ENCODE measurements around the gene QSER1. TPM values are rescaled to one million over a fixed set of nuclear protein-coding genes. Genes with fewer than 3 reads are reported as not detected.
"Not testable (repeated sequence)": the region's sequence is repeated elsewhere in the genome, so short reads cannot be mapped to it uniquely, and the experiment has no call there.

Gene QSER1
- total RNA-seq, 4 donors from 2014 or later = 35.5 to 59.9 (median 42.6) TPM

- Histone ChIP-seq H3K27me3 (no peaks in the 10 kb centered on the region), H3K4me1 (no peaks in the 10 kb centered on the region), H3K4me3 (replicated peaks in 1 of 3) (no peak overlapping the region), H3K9me3 (no peaks in the 10 kb centered on the region), H3K36me3 (no peaks in the 10 kb centered on the region), H3K27ac (no peak overlapping the region)
- TF ChIP-seq CTCF (IDR thresholded peaks at IDR 0.05) = peak in 2 of 6 experiments; percentile 16 to 38
- no peak for TF ChIP-seq POLR2A (IDR thresholded peaks at IDR 0.05)
- WGBS, 2 donors = 72 to 85% methylated on average over 3 of the region's 3 CpGs
- no peak for DNase-seq
- intact Hi-C loops (cut with DNase I) = no loop called here
These were observed 7.7 kb upstream of the QSER1 start for GRCh38 chr11:32884770-32885384.

DNA sequence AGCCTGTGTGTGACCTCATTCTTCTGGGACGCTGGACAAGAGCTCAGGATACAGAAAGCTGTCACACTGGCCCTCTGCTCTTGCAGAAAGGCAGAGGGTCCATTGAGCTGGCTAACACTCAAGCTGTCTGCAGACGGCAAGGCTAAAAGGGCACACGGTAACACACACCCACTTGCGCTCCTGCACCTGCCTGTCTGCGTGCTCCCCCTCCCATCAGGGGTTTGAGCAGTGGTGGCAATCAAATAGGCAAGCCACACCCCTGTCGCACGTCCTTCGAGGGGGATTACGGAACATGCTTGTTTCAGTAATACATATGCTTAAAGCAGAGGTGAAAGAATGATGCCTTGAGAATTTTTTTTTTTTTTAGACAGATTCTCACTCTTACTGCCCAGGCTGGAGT lies 7.1 kb upstream of the QSER1 start:
- H3K27ac ChIP-seq = no peak overlapping the region
- no peaks in the 10 kb centered on the region for H3K36me3 ChIP-seq
- no peak for DNase-seq
- H3K4me3 ChIP-seq (replicated peaks in 1 of 3) = no peak overlapping the region
- intact Hi-C loops (cut with DNase I) = no loop called here
- H3K4me1 ChIP-seq = no peaks in the 10 kb centered on the region
- TF ChIP-seq POLR2A (IDR thresholded peaks at IDR 0.05) = no peak
- TF ChIP-seq CTCF (IDR thresholded peaks at IDR 0.05) = no peak
- 87 to 93% methylated on average over 9 of the region's 9 CpGs for WGBS, 2 donors
- H3K9me3 ChIP-seq = no peaks in the 10 kb centered on the region
- no peaks in the 10 kb centered on the region for H3K27me3 ChIP-seq

DNA sequence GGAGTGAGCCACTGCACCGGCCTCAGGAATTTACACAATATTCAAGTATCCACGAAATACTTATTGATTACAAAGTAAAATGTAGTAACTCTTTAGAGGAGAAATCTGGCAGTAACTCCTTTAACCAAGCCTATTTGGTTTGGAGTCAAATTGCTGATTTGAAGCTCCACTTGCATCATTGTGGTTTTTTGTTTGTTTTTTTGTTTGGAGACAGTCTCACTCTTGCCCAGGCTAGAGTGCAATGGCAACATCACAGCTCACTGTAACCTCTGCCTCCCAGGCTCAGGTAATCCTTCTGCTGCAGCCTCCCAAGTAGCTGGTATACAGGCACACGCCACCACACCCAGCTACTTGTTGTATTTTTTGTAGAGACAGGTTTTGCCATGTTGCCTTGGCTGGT lies 6.4 kb upstream of the QSER1 start:
- no peak for TF ChIP-seq CTCF (IDR thresholded peaks at IDR 0.05)
- TF ChIP-seq POLR2A (IDR thresholded peaks at IDR 0.05) = no peak
- H3K9me3 ChIP-seq = no peaks in the 10 kb centered on the region
- H3K27ac ChIP-seq = no peak overlapping the region
- no peaks in the 10 kb centered on the region for H3K36me3 ChIP-seq
- intact Hi-C loops (cut with DNase I) = loop anchor here (2.0 kb wide), 1 partner anchor 49 kb away; no protein-coding TSS in a partner anchor
- no peak overlapping the region for H3K4me3 ChIP-seq (replicated peaks in 1 of 3)
- WGBS, 2 donors = 90 to 93% methylated on average over 3 of the region's 3 CpGs
- no peaks in the 10 kb centered on the region for H3K4me1 ChIP-seq
- no peak for DNase-seq
- H3K27me3 ChIP-seq = no peaks in the 10 kb centered on the region

- 93 to 96% methylated on average over 8 to 16 of the region's 20 CpGs for WGBS, 2 donors
- intact Hi-C loops (cut with DNase I) = loop anchor here (2.0 kb wide), 1 partner anchor 51 kb away; no protein-coding TSS in a partner anchor
These were observed 4.8 kb upstream of the QSER1 start for GRCh38 chr11:32887707-32888383.

GRCh38 chr11:32888384-32888710 lies 4.3 kb upstream of the QSER1 start:
- H3K9me3 ChIP-seq; H3K27me3 ChIP-seq; H3K27ac ChIP-seq; H3K4me1 ChIP-seq; H3K4me3 ChIP-seq (replicated peaks in 1 of 3); H3K36me3 ChIP-seq; DNase-seq; intact Hi-C loops (cut with DNase I): not testable (repeated sequence)
- 91 to 98% methylated on average over 5 to 17 of the region's 17 CpGs for WGBS, 2 donors

More at GRCh38 chr11:32887707-32888383, 4.8 kb upstream of the QSER1 start:
- not testable (repeated sequence) for H3K27me3 ChIP-seq; H3K9me3 ChIP-seq; DNase-seq; H3K36me3 ChIP-seq; H3K4me1 ChIP-seq; H3K4me3 ChIP-seq (replicated peaks in 1 of 3); H3K27ac ChIP-seq

DNA sequence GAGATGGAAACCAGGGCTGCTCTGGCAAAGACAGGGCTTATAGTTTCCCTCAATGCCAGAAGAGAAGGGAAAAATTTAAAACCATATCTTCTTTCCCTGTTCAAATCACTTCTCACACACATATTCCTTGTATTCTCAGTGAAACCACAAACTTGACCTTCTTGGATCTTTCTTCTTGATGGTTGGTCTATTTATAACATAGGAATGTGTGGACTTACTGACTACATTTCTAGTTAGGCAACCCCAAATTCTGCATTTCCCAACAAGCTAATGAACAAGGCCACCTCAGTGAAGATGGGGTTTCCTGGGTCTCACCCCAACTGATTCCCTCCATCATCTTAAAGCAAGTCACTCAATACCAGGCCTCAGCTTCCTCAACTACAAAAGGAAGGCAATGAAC lies 3.8 kb upstream of the QSER1 start:
- Histone ChIP-seq H3K4me3 (replicated peaks in 1 of 3) (no peak overlapping the region), H3K27ac (no peak overlapping the region), H3K4me1 (peaks cover 5 to 8% of the 10 kb centered on the region in 2 donors), H3K27me3 (no peaks in the 10 kb centered on the region), H3K9me3 (no peaks in the 10 kb centered on the region), H3K36me3 (no peaks in the 10 kb centered on the region)
- TF ChIP-seq CTCF (IDR thresholded peaks at IDR 0.05) (no peak), POLR2A (IDR thresholded peaks at IDR 0.05) (no peak)
- intact Hi-C loops (cut with DNase I) = no loop called here
- no peak for DNase-seq
